HG02938 (cell line): ENCODE measurements around the gene ZNF189.
A peak's percentile ranks its signal among the peaks of the same experiment; 100 is the strongest.

Source experiments
- ATAC-seq: cut with Tn5 transposase; IDR thresholded peaks from one replicate; pipeline ENCODE4 v1.9.1; 2021; ENCODE audit warnings: mild to moderate bottlenecking, moderate library complexity; ENCODE audit not compliant: unreplicated experiment

Gene ZNF189

GRCh38 chr9:101398068-101398929 lies at the start of gene ZNF189, which contains the start of gene MRPL50:
ZNF189 (plus strand) TSS chr9:101398851; CDS start chr9:101399157, 306 bp downstream.
MRPL50 (minus strand) TSS chr9:101398618; CDS start chr9:101398592, 26 bp downstream.
- ATAC-seq, result peak; percentile 98

- ATAC-seq, result no peak
Measured at GRCh38 chr9:101350285-101350684, 48.4 kb upstream of the ZNF189 start.

- no peak for ATAC-seq
Measured at GRCh38 chr9:101352892-101353463, 45.7 kb upstream of the ZNF189 start.

- ATAC-seq, result no peak
Measured at GRCh38 chr9:101353683-101354082, 45.0 kb upstream of the ZNF189 start.

GRCh38 chr9:101354143-101354764 lies 44.4 kb upstream of the ZNF189 start:
- no peak for ATAC-seq

- no peak for ATAC-seq
Measured at GRCh38 chr9:101354765-101355708, 43.6 kb upstream of the ZNF189 start.

GRCh38 chr9:101356619-101357018 lies 42.0 kb upstream of the ZNF189 start:
- ATAC-seq, result no peak

- no peak for ATAC-seq
Measured at GRCh38 chr9:101359679-101360078, 39.0 kb upstream of the ZNF189 start.

GRCh38 chr9:101360647-101361046 lies 38.0 kb upstream of the ZNF189 start:
- no peak for ATAC-seq

- no peak for ATAC-seq
Measured at GRCh38 chr9:101362450-101362849, 36.2 kb upstream of the ZNF189 start.

- no peak for ATAC-seq
Measured at GRCh38 chr9:101365181-101365580, 33.5 kb upstream of the ZNF189 start.

- no peak for ATAC-seq
Measured at GRCh38 chr9:101366038-101366756, 32.5 kb upstream of the ZNF189 start.

GRCh38 chr9:101367323-101367722 lies 31.3 kb upstream of the ZNF189 start:
- no peak for ATAC-seq

- ATAC-seq, result no peak
Measured at GRCh38 chr9:101369286-101369685, 29.4 kb upstream of the ZNF189 start.

GRCh38 chr9:101369884-101370531 lies 28.6 kb upstream of the ZNF189 start:
- ATAC-seq, result no peak

- no peak for ATAC-seq
Measured at GRCh38 chr9:101371813-101372212, 26.8 kb upstream of the ZNF189 start.

GRCh38 chr9:101372327-101373118 lies 26.1 kb upstream of the ZNF189 start:
- no peak for ATAC-seq

- no peak for ATAC-seq
Measured at GRCh38 chr9:101375546-101375945, 23.1 kb upstream of the ZNF189 start.
